Measurements from ENCODE around the gene TULP4.
A peak's percentile ranks its signal among the peaks of the same experiment; 100 is the strongest.
"Not testable (repeated sequence)": the region's sequence is repeated elsewhere in the genome, so short reads cannot be mapped to it uniquely, and the experiment has no call there.

The TULP4 gene

DNA sequence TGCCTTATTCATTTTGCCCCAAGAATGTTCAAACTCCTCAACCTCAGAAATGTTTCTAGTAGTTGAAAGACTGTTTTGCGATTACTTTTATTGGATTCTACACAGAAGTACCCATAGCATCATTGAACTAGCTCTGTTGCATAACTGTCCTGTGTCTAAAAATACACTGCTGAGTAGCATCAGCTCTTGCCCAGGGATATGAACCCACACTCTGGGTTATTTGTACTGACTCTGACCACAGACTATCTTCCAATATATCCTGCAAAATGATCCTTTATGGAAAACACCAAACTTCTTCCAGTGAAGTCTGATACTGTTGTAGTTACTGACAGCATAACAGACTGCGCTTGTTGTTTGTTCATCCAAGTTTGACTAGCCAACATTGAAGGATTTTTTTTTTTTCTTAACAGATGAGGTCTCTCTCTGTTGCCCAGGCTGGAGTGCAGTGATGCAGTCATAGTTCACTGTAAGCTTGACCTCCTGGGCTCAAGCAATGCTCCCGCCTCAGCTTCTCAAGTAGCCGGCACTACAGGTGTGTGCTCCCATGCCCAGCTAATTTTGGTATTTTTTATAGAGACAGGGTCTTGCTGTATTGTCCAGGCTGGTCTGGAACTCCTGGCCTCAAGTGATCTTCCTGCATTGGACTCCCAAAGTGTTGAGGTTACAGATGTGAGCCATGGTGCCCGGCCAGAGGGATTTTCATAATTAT is 49.9 kb downstream of the TULP4 start:
- DNase-seq: no peak

DNA sequence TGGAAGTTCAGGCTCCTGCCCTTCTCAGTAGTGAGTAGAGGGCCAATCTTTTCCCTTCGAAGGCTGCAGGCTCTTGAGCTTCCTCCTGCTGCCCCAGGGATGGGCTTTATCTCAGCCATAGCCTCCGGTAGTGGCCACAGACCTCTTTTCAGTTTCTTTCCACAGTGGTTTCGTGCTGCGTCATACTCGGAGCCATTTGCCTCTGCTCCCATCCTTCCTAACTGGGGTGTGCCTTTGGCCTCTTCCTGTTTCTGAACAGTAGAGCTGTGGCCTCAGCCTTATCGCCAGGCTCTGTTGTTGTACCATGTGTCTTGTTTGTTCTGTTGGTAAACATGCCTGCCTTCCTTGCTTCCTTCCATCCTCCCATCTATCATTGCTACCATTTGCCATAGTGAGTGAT is 54.1 kb downstream of the TULP4 start:
- DNase-seq: no peak

DNA sequence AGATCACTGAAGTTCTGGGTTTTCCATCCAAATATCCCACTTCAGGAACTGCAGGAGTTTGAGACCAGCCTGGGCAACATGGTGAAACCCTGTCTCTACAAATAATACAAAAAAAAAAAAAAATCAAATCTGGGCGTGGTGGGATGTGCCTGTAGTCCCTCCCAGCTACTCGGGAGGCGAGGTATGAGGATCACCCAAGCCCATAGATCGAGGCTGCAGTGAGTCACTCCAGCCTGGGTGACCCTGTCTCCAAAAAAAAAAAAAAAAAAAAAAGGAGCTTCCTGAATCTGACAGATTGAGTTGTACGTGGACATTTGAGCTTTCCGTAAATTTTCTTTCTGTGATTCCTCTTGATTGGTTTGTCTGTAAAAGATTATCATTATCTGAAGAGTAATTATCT is 55.6 kb downstream of the TULP4 start:
- no peak for DNase-seq

DNA sequence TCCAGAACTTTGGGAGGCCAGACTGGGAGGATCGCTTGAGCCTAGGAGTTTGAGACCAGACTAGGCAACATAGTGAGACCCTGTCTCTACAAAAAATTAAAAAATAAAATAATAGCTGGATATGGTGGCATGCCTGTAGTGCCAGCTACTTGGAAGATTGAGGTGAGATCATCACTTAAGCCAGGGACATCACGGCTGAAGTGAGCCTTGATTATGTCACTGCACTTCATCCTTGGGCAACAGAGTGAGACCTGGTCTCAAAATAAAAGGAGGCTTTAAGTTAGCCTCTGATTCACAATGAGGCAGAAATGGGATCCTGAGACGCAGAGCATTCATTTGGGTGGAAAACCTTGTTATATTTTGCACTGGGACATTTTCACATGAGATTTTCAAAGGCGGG is 57.0 kb downstream of the TULP4 start:
- DNase-seq: no peak

DNA sequence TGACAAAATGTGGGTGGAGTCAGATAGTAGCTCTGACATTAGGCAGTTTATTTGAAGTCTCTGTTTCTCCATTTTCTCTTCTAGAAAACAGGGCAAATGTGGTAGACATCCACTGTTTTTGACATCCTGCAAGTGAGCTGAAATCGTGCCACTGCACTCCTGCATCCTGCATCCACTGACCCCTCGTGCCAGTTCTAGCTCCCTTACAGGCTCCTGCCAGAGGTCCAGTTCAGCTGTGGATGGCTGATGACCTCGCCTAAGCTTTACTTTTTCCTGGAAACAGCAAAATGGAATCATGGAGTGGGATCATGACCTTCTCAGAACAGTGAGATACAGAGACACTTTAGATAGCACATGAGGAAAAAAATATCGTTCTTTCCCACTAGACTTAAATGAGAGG is 58.5 kb downstream of the TULP4 start:
- DNase-seq: no peak

DNA sequence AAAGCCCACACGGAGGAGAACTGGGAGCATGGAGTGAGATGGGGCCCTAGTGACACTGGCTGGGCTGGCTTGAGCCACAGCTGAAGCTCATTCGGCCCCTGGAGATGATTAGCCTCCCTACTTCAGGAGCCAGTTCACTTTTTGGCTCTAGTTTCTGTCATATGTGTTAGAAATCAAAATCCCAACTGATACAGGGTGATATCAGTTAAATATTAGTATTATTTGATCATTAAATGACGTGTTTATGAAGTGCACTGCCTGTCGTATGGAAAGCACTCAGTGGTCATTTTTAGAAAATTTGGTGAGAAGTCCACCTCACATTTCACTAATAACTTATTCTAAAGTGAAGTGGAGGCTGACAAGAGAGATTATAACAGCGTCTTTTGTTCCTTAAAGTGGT is 59.0 kb downstream of the TULP4 start:
- DNase-seq: no peak

DNA sequence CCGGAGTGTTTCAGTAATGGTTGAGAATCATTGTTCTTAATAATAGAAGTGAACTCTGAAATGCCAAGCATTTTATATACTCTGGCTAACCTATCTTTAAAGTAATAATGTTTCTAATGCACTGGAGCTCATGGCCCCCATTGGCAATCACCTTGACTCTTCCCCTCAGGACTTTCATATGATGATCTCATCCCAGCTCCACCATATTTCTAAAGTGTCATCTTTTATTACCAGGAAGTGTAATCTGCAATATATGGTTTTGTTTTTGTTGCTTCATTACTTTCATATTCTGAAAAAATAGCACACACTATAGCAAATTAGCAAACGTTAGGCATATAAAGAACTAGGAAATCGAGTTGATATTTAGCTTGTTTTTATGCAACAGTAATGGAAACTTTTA is 60.3 kb downstream of the TULP4 start:
- DNase-seq: no peak

DNA sequence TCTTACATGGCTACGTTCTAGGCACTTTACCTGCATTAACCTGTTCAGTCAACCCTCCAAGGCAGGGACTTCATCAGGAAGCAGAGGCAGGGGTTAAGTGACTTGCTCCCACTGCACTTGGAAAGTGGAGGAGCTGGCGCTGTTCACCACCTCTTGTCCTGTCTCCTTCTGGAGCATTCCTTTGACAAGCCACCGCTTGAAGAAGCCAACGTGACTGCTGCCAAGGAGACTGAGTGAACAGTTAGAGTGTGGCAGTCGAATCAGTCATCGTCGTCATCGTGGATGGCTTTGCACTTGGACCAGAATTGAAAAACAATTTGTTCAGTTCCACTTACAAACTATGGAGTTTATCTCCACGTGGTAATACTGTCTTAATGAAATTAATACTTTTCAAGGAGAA is 60.9 kb downstream of the TULP4 start:
- DNase-seq: peak; percentile 46

DNA sequence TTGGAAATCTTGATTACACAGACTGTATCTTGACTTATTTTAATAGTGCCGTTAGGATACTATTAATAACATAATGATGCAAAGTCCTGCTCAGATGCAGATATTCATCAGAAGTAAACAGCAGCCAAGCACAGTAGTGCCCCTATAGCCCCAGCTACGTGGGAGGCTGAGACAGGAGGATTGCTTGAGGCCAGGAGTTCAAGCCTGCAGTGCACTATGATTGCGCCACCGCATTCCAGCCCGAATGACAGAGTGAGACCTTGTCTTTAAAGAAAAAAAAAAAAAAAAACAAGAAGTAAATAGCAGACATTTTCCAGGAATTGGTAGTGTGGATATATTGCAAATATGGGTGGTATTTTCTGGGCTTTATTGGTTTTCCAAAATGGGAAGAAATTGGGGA is 61.8 kb downstream of the TULP4 start:
- no peak for DNase-seq

DNA sequence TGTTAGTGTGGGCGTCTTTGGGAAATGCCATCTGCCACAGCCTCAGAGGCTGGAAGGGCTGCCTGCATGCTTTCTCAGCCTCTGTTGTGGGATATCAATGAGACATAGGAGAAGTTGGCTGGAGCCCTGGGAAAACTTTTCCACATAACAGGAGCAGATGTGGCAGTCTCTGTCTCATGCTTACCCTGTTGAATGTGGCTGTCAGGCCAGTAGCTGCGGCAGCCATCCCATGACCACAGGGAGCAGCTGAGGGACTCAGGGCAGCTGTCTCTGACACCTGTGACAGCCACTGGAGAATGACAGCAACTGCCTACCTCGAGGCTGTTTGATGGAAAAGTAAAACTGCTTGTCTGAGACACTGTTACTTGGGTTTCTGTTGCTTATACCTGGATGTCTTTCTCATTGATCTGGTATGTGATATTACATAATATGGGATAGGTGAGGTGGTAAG is 64.4 kb downstream of the TULP4 start:
- DNase-seq: no peak

DNA sequence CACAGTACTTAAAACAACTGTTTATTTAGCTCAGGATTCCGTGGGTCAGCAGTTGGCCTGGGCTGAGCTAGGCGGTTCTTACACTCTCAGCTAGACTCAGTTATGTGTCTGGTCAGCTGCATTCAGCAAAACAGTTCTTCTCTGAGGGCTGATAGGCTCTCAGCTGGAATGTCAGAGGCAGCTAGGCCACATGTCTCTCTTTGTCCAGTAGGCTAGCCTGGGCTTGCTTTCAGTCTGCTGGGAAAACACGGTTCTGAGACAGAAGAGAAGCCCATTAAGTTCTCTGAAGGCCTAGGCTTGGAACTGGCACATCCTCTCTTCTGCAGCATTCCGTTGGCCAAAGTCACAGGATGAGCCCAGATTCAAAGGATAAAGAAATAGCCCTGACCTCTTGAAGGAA is 65.6 kb downstream of the TULP4 start:
- DNase-seq: no peak

DNA sequence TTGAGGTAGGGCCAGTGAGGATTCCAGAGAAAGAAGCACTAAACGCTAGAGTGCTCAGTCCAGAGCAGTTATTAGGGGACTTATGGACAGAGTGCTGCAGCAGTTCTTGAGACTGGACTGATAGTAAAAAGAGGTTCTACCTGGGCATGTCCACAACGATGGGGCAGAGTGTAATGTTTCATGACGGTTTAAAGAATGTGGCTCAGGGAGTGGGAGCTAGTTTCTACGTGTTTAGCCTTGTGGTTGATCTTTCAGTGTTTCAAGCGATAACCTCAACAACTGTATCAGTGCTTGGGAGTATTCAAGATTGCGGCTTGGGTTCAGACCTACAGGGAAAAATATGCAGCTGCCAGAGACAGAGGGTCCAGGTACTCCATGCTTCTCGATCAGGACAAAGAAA is 67.1 kb downstream of the TULP4 start:
- no peak for DNase-seq

DNA sequence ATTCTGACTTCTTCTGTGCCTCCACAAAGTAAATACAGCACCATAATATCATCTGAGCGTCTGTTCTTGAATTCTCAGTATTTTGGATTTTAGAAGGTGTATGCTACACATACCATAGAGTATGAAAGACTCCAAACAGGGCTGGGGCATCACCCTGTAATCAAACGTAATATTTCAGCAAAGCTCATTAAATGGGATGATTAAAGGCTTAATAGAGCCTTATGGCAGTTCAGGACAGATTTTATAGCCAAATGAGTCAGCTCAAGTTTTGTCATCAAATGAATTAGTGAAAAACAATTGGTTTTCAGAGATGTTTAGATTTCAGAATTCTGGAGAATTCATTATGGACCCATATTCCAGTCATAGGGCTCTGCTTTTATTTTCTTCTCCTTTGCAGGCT is 68.9 kb downstream of the TULP4 start:
- DNase-seq: no peak

DNA sequence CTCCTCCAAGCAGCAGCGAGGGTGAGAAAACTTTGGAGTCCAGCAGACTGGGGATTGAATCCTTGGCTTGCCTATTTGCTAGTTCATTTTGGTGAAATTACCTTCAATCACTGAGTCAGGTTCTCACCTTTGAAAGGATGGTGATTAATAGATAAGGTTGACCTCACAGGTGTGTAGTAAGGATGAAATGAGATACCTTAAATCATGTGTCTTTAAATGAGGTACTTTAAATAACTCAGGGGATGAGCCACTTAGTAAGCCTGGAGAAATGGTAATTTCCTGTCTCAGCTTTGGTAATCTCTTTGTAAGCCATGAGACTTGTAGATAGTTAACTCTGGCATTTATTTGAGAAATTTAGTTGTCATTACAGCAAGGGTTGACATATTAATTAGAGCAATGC is 70.2 kb downstream of the TULP4 start:
- DNase-seq: no peak

DNA sequence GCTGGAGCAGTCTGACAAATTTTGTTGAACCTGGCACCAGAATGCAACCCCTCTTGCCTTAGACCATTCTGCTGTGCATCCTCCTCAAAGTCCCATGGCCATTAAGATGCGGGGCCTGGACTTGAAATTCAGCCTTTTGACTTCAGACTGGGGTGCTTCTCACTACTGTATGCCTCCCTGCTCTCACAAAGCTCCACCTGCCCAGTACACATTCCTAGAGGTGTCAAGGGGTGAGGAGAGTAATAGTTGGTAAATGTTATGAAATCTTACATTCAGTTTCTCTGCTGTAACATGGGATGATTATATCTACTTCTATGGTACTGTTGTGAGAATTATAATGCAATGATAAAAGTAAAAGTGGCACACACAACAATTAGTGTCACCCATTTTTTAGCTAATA is 70.8 kb downstream of the TULP4 start:
- no peak for DNase-seq

DNA sequence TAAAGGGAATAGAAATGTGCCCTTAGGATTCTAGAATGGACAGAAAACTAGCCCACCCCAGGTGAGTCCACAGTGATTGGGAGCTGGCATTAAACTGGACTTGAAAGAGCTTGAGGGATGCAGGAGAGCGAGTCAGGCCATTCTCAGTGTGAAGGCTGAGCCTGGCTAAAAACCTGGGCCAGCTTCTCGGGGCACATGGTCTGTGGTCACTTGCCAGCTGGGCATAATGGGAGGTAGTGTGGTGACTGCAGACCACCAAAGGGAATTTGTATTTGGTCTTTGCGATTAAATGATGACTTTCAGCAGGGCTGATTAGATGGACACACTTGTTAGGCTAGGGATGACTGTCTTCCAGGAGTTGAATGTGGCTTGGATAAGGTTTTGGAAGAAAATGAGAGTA is 71.3 kb downstream of the TULP4 start:
- DNase-seq: no peak

DNA sequence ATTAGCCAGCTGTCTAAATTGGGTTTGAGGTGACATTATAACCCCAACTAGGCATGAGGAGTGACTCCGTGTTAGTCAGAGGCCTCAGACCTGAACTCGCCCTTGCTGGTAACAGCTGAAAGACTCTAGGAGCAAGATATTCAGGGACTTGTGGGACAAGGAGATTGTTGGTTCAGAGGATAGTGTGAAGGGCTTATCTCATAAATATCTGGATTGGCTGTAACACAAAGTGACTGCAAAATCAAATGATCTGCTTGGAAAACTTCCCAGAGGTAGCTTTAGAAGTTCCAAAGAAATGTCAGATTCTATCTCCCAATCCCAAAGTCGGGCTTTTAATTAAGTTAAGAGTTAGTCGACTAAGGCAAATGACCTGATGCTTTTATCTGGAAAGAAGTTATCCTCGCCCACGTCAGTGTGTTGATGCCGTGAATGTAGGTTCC is 72.4 kb downstream of the TULP4 start:
- no peak for DNase-seq

DNA sequence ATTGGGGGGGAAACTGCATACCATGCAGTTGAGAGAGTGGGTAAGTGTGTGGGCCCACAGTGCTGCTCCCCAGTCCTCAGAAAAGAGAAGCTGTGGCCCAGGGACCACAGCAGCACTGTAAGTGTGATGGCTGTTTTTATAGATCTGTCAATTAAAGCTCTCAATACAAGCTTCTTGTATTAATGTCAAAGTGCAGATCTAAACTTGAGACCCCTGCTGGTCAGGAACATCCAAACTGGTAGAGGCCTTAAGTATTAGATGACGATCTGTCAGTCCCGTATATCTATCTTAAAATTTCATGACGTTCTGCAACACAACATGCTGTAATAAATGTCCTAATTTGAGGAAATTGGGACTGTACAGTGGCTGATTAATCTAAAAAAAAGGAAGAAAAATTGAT is 74.8 kb downstream of the TULP4 start:
- DNase-seq: no peak

DNA sequence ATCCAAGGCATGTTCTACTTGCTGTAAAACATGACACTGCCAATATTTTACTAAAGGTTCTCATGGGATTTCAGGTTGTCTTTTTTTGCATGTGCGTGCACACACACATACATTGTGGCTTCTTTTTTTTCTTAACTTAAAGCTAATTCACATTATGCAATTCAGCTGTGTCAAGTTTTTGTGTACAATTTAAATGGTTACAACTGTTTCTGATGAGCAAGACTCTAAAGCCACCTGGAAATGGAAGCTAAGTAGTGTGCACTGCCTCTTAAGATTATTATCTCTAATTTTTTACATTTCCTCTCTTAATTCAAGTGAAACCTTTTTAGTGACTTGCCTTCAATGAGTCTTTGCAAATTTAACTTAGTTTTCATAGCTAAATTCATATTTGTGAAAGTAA is 75.3 kb downstream of the TULP4 start:
- DNase-seq: peak; percentile 30

DNA sequence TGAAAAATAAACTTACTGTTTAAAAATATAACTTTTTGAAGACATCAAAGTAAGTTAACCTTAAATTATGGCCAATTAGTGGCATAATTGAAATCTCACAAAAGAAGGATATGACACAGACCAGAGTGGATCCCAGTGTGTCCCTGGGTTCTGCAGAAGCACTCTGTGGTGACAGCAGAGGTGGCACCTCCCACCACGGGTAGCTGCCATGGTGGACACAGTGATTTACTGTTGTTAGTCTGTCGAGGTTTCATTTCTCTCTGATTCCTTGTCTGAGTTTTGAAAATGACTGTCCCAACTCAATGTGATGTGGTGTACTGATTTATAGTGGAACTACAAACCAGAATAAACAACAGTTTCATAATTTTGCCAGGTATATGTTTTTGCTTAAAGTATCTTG is 76.5 kb downstream of the TULP4 start:
- no peak for DNase-seq

DNA sequence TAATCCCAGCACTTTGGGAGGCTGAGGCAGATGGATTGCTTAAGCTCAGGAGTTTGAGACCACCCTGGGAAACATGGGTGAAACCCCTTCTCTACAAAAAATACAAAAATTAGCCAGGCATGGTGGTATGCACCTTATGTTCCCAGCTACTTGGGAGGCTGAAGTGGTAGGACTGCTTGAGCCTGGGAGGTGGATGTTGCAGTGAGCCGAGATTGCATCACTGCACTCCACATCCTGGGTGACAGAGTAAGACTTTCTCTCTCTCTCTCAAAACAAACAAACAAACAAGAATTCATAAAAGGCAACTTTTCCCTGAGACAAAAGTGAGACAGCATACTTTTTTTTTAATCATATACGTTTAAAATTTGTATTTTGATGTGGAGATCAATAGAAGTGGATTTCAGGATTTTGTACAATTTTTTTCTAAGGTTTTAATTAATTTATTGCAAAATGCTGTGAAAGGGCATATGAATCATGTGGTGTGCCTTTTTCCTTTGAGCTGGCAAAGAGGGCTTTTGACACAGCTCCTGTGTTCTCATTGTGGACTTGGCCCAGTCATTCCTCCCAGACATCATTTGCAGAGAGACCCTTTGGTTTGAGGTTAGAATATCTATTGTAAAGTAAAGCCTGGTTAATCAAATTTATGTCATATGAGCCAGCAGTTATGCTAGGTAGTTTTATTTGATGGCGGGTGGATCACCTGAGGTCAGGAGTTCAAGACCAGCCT is 77.1 kb downstream of the TULP4 start:
- DNase-seq: no peak

DNA sequence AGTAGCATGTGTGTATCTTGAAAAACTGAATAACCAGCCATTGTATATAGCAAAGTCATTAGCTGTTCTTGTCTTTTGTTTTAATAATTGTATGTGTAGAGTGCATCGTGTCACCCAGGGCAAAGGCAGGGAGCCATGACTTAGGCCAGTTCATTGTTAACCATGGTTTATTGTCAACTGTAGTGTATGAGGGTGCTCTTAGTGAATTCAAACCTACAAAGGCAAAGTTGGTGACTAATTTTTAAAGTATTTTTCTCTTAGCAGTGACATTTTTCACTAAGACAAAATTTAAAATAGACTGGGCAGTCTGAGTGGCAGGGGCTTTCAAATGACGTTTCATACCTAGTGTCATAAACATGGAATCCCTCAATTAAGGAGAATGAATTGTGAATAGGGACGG is 79.0 kb downstream of the TULP4 start:
- no peak for DNase-seq

DNA sequence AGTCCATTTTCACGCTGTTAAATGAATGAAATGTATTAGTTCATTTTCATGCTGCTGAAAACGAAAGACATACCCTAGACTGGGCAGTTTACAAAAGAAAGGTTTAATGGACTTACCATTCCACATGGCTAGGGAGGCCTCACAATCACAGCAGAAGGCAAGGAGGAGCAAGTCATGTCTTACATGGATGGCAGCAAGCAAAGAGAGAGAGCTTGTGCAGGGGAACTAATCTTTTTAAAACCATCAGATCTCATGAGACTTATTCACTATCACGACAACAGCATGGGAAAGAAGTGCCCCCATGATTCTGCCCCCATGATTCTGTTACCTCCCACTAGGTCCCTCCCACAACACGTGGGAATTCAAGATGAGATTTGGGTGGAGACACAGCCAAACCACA is 79.7 kb downstream of the TULP4 start:
- not testable (repeated sequence) for DNase-seq

DNA sequence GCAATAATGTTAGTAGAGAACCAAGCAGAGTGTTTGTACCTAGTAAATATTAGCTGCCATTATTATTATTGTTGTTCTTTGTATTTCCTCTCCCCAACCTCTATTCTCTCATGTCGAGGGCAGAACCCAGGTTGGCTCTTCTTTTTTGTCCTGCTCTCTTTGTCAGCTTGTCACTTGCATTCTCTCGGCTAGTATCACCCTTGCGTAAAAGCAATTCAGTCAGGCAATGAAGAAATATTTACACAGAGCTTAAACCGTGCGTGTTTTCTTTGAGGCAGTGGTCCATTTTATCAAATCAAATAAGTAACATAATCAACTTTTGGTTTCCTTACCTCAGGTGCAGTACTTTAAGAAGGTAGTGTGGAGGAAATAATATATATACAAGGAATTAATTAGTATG is 83.9 kb downstream of the TULP4 start:
- no peak for DNase-seq

DNA sequence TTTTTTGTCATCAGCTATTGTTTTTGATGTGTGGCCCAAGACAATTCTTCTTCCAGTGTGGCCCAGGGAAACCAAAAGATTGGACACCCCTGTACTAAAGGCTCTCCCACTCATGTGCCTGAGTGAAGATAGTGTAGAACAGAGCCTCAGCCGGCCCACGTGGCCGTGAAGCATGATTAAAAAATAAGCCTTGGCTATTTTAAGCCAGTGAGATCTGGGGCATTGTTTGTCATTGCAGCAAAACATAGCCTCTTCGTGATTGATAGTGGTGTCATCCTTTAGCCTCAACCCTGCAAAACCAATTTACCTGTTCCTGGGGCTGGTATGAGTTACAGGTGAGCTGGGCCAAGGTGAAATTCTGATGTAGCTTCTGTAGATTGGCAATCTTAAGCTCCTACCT is 85.3 kb downstream of the TULP4 start:
- no peak for DNase-seq
